Testis (tissue), 2 donors: Measurements from ENCODE around the gene DSG1.

Experiments
- CTCF ChIP-seq, 3 experiments: fragments of 450-650 bp in 2 of 3; fragments of 200-600 bp in 1 of 3; sonication (generic) in 1 of 3; IDR thresholded peaks; one replicate each; pipeline ENCODE4 v1.5.1; 2016 to 2019; ENCODE audit warnings: antibody characterized with exemption in 3 of 3, mild to moderate bottlenecking in 2 of 3, moderate library complexity in 1 of 3
- POLR2A ChIP-seq: fragments of 450-650 bp; IDR thresholded peaks from one replicate; pipeline ENCODE4 v1.6.1; 2017; ENCODE audit warnings: antibody characterized with exemption, mild to moderate bottlenecking, moderate library complexity

GRCh38 chr18:31371989-31372388 is 54.0 kb downstream of the DSG1 start:
- TF ChIP-seq CTCF (IDR thresholded peaks at IDR 0.05) = no peak
- no peak for TF ChIP-seq POLR2A
